Prostate gland (tissue), 2 donors: Measurements from ENCODE around the gene EREG. TPM values are rescaled to one million over a fixed set of nuclear protein-coding genes. Genes with fewer than 3 reads are reported as not detected.

ENCODE experiments used
- DNase-seq: peaks from one replicate; pipeline ENCODE4 v3.0.0-alpha.2; 2019; ENCODE audit warnings: low spot score
- H3K27ac ChIP-seq, 2 donors: fragments of 200-600 bp; sonication (generic); 2 replicates each; pipeline ENCODE4 v1.5.1; 2017 to 2019
- H3K27me3 ChIP-seq: fragments of 200-600 bp; sonication (generic); replicated peaks from 2 replicates; pipeline ENCODE4 v1.5.1; 2019; ENCODE audit not compliant: insufficient read depth
- H3K36me3 ChIP-seq, 2 donors: fragments of 200-600 bp; sonication (generic); 1 replicate in 1 of 2; 2 replicates in 1 of 2; pipeline versions ENCODE4 v1.5.1 to v1.8.1; 2017 to 2019
- H3K4me1 ChIP-seq: fragments of 200-600 bp; sonication (generic); replicated peaks from 2 replicates; pipeline ENCODE4 v1.5.1; 2019
- H3K4me3 ChIP-seq, 2 donors: fragments of 200-600 bp; sonication (generic); 2 replicates each; pipeline ENCODE4 v1.5.1; 2017 to 2019
- H3K9me3 ChIP-seq: fragments of 200-600 bp; sonication (generic); 2 replicates; pipeline ENCODE4 v1.5.1; 2017
- CTCF ChIP-seq, 4 experiments: fragments of 200-600 bp in 2 of 4; fragments of 450-650 bp in 2 of 4; sonication (generic) in 2 of 4; IDR thresholded peaks; 1 replicate in 3 of 4; 2 replicates in 1 of 4; pipeline ENCODE4 v1.5.1; 2016 to 2019; ENCODE audit warnings: antibody characterized with exemption in 4 of 4, mild to moderate bottlenecking in 2 of 4, moderate library complexity in 2 of 4
- POLR2A ChIP-seq: fragments of 450-650 bp; IDR thresholded peaks from one replicate; pipeline ENCODE4 v1.6.1; 2016; ENCODE audit warnings: antibody characterized with exemption, mild to moderate bottlenecking
- POLR2AphosphoS5 ChIP-seq: sonication (generic); formaldehyde crosslinking; IDR thresholded peaks from one replicate; pipeline ENCODE4 v1.6.1; 2017; ENCODE audit warnings: antibody characterized with exemption
- WGBS: methylation state at CpG from one replicate; pipeline ENCODE4 v1.1.5; 2018; 5-methylcytosine and 5-hydroxymethylcytosine counted together
- intact Hi-C: fragments of 100-400 bp; cut with DNase I; formaldehyde crosslinking; loops from one replicate; pipeline ENCODE4 v1.14.2; 2022
- total RNA-seq, 2 donors: library from RNA; depleted of rRNA; stranded (reverse); fragments of >200 nt; gene quantifications; one replicate each; pipeline ENCODE4 v1.1.0, GENCODE V29; 2016

EREG gene
- total RNA-seq, 2 donors from 2014 or later: 0.18 to 0.51 TPM

GRCh38 chr4:74431113-74431826, 66.3 kb downstream of the EREG start:
- intact Hi-C loops: no loop called here
- Histone ChIP-seq H3K4me3 (no peak overlapping the region), H3K27me3 (no peaks in the 10 kb centered on the region), H3K27ac (no peak overlapping the region), H3K36me3 (no peaks in the 10 kb centered on the region), H3K4me1 (no peaks in the 10 kb centered on the region), H3K9me3 (no peaks in the 10 kb centered on the region)
- 73% methylated on average over 11 of the region's 11 CpGs for WGBS
- DNase-seq: no peak
- no peak for TF ChIP-seq POLR2A
- no peak for TF ChIP-seq POLR2AphosphoS5
- TF ChIP-seq CTCF (IDR thresholded peaks at IDR 0.05): no peak

DNA sequence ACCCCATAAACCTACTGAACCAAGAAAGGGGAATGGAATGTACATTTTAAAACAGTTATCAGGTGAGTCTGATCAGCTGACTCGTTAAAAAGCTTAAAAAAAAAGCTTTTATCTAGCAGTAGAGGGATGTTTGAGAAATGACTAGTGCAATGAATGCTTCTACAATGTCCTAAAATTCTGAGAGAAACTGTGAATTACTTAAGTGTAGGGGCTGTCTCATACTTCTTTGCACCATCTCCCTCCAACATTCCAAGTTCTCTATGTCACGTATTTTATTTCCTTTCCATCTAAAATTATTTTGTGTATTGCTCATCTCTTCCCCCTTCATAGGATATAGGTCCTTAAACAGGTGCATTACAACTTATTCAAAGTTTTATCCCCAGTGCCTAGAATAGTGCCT, 68.1 kb downstream of the EREG start:
- H3K9me3 ChIP-seq: no peaks in the 10 kb centered on the region
- no peak for TF ChIP-seq POLR2AphosphoS5
- TF ChIP-seq CTCF (IDR thresholded peaks at IDR 0.05): no peak
- no peak for TF ChIP-seq POLR2A
- intact Hi-C loops: no loop called here
- H3K4me1 ChIP-seq: no peaks in the 10 kb centered on the region
- no peaks in the 10 kb centered on the region for H3K27me3 ChIP-seq
- H3K4me3 ChIP-seq: no peak overlapping the region
- no peaks in the 10 kb centered on the region for H3K36me3 ChIP-seq
- no peak overlapping the region for H3K27ac ChIP-seq
- WGBS: 68% methylated on average over 2 of the region's 2 CpGs
- no peak for DNase-seq

DNA sequence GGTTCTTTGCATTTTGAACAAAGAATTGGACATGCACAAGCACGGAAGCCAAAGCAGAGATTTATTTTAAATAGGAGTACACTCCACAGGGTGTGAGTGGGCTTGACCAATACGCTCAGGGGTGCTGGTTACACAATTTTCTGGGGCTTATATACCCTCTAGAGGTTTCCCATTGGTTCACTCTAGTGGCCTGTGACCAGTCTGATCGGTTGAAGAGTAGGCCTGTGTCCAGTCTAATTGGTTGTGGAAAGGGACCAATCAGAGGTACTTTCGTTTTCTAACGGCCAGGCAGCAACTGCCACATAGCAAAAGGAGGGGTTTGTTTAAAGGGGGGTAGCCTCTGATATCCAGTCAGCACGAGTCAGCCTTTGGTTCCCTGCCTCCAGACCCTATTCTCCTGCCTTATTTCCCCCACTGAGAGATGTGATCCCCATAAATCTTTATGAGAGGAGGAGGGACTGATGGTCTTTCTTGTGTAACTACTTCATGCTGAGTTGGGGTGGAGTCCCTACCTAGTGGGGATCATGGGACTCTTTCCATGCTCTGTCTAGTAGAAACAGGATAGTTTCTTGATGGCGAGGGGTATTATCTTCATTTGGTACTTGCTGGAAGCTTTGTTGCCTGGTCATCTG, 68.7 kb downstream of the EREG start:
- intact Hi-C loops: no loop called here
- H3K27ac ChIP-seq: no peak overlapping the region
- H3K9me3 ChIP-seq: no peaks in the 10 kb centered on the region
- no peaks in the 10 kb centered on the region for H3K4me1 ChIP-seq
- no peaks in the 10 kb centered on the region for H3K27me3 ChIP-seq
- no peak for DNase-seq
- H3K36me3 ChIP-seq: no peaks in the 10 kb centered on the region
- 90% methylated on average over 7 of the region's 7 CpGs for WGBS
- TF ChIP-seq POLR2AphosphoS5 (no peak), POLR2A (no peak), CTCF (IDR thresholded peaks at IDR 0.05) (no peak)
- H3K4me3 ChIP-seq: no peak overlapping the region

DNA sequence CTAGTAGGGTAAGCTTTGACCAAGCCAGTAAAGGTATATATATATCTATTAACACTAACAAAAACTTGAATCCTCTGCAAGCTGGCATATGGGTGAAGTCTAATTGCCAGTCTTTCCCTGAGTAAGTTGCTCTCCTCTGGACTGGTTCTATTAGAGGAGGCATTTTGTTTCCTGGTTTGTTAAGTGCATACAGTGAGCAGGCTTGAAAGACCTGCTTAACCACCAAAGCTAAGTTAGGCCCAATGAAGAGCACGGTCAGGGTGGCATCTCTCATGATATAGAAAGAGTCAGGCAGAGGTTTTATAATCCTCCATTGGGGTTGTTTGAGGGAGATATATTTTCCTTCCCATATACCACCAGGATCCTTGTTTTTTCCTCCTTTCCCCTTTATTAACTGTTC, 70.4 kb downstream of the EREG start:
- Histone ChIP-seq H3K4me3 (no peak overlapping the region), H3K27ac (no peak overlapping the region), H3K27me3 (no peaks in the 10 kb centered on the region), H3K36me3 (no peaks in the 10 kb centered on the region), H3K4me1 (no peaks in the 10 kb centered on the region), H3K9me3 (no peaks in the 10 kb centered on the region)
- DNase-seq: no peak
- 58% methylated on average over 1 of the region's 1 CpG for WGBS
- intact Hi-C loops: no loop called here
- TF ChIP-seq POLR2A (no peak), POLR2AphosphoS5 (peak; percentile 25)

DNA sequence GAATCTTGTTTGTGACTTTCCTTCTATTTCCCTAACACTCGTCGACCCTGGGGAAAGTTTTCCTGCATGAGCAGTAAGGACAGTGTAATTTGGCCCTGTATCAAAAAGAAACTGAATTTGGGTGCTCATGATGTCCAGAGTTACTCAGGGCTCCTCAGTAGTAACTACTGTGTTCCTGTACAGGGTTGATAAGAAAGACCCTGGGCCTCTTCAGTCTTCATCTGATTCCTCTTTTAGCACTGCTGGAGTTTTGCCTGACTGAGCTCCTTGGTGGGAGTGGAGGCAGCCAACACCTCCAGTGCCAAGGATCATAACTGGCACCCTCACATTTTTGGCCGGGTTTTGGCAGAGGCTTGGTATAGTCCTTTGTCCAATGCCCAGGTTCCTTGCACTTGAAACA, 72.9 kb downstream of the EREG start:
- TF ChIP-seq POLR2AphosphoS5 (no peak), POLR2A (no peak), CTCF (IDR thresholded peaks at IDR 0.05) (no peak)
- 80% methylated on average over 3 of the region's 3 CpGs for WGBS
- H3K36me3 ChIP-seq: no peaks in the 10 kb centered on the region
- H3K4me1 ChIP-seq: no peaks in the 10 kb centered on the region
- intact Hi-C loops: no loop called here
- no peak overlapping the region for H3K4me3 ChIP-seq
- H3K9me3 ChIP-seq: no peaks in the 10 kb centered on the region
- H3K27ac ChIP-seq: no peak overlapping the region
- DNase-seq: no peak
- no peaks in the 10 kb centered on the region for H3K27me3 ChIP-seq

Other genes with a start within 250 kb of the EREG start
- 10 to 100 TPM; 15.8 to 19.9 TPM for gene MTHFD2L, start 207.0 kb upstream of the EREG start, total RNA-seq
- gene EPGN, start 56.7 kb upstream of the EREG start, total RNA-seq: not detected
- gene AREG, start 80.0 kb downstream of the EREG start, total RNA-seq: 10 to 100 TPM in 1 of 2 donors, 1 to 10 TPM in 1; 4.2 to 17.1 TPM